T-helper 2 cell treated with Interferon-gamma antibody and Interleukin-4, amounts not matched to agents 5 μg/mL and 100 μg/mL, for 36 hours (primary cell): Measurements from ENCODE around the gene MXRA8.
"Not testable (repeated sequence)": the region's sequence is repeated elsewhere in the genome, so short reads cannot be mapped to it uniquely, and the experiment has no call there.

Experiments
- DNase-seq: peaks from one replicate; pipeline ENCODE4 v3.0.0; 2021; ENCODE audit warnings: low spot score
- H3K27ac Mint-ChIP-seq: one replicate; pipeline ENCODE4 v1.8.0; 2021; ENCODE audit warnings: mild to moderate bottlenecking, mixed read lengths
- H3K27me3 Mint-ChIP-seq: one replicate; pipeline ENCODE4 v1.8.0; 2021; ENCODE audit warnings: low read depth, mixed read lengths
- H3K36me3 Mint-ChIP-seq: one replicate; pipeline ENCODE4 v1.8.0; 2021; ENCODE audit warnings: low read depth, mixed read lengths
- H3K4me1 Mint-ChIP-seq: one replicate; pipeline ENCODE4 v1.8.0; 2021; ENCODE audit warnings: low read depth, mixed read lengths
- H3K4me3 Mint-ChIP-seq: one replicate; pipeline ENCODE4 v1.8.0; 2022; ENCODE audit warnings: mild to moderate bottlenecking, moderate library complexity, mixed read lengths
- H3K9me3 Mint-ChIP-seq: one replicate; pipeline ENCODE4 v1.8.0; 2021; ENCODE audit warnings: mixed read lengths

Gene MXRA8

GRCh38 chr1:1399187-1399871 lies 41.0 kb upstream of the MXRA8 start, which contains the start of gene CCNL2:
TSS of gene CCNL2 (minus strand) at chr1:1399335. CDS start at chr1:1399306, 29 bp downstream.
- Mint-ChIP-seq H3K4me1 (peaks cover 28% of the 10 kb centered on the region), H3K9me3 (no peaks in the 10 kb centered on the region), H3K36me3 (peaks cover 66% of the 10 kb centered on the region), H3K27me3 (no peaks in the 10 kb centered on the region), H3K27ac (peak within 1 kb of the TSS; percentile 87), H3K4me3 (peak within 1 kb of the TSS; percentile 94)
- peak; percentile 99 for DNase-seq

GRCh38 chr1:1398677-1399186 lies 40.4 kb upstream of the MXRA8 start:
- H3K4me3 Mint-ChIP-seq, result peak overlapping the region; percentile 94
- no peak for DNase-seq
- H3K27ac Mint-ChIP-seq, result peak overlapping the region; percentile 78
- no peaks in the 10 kb centered on the region for H3K27me3 Mint-ChIP-seq
- no peaks in the 10 kb centered on the region for H3K9me3 Mint-ChIP-seq
- peaks cover 68% of the 10 kb centered on the region for H3K36me3 Mint-ChIP-seq
- peaks cover 28% of the 10 kb centered on the region for H3K4me1 Mint-ChIP-seq

GRCh38 chr1:1397839-1398523 lies 39.6 kb upstream of the MXRA8 start:
- H3K4me1 Mint-ChIP-seq, result peaks cover 26% of the 10 kb centered on the region
- peak overlapping the region; percentile 78 for H3K27ac Mint-ChIP-seq
- H3K36me3 Mint-ChIP-seq, result peaks cover 69% of the 10 kb centered on the region
- H3K27me3 Mint-ChIP-seq, result no peaks in the 10 kb centered on the region
- DNase-seq, result no peak
- H3K4me3 Mint-ChIP-seq, result peak overlapping the region; percentile 94
- H3K9me3 Mint-ChIP-seq, result no peaks in the 10 kb centered on the region

DNA sequence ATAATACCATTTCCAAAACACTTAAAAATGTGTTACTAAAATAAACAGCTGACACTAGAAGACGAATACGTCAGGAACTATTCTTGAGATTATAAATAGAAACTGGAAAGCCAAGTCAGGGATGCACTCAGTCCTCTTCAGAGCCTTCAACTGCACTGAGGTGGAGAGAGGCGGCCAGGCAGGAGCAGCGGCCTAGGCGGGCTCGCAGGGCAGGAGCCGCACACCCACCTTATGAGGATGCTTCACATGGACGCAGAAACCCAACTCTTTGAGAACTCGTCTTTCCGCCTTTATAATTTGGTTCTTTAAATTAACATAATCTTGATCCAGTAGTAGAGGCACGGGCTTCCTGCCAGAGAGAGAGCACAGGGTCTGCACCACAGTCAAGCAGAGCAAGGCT lies 36.8 kb upstream of the MXRA8 start:
- DNase-seq, result no peak
- Mint-ChIP-seq H3K9me3 (no peaks in the 10 kb centered on the region), H3K27ac (no peak overlapping the region), H3K4me1 (peaks cover 14% of the 10 kb centered on the region), H3K4me3 (no peak overlapping the region), H3K36me3 (peaks cover 68% of the 10 kb centered on the region), H3K27me3 (no peaks in the 10 kb centered on the region)

- Mint-ChIP-seq H3K27me3 (no peaks in the 10 kb centered on the region), H3K27ac (no peak overlapping the region), H3K4me3 (no peak overlapping the region), H3K4me1 (peaks cover 12% of the 10 kb centered on the region), H3K9me3 (no peaks in the 10 kb centered on the region), H3K36me3 (peaks cover 70% of the 10 kb centered on the region)
- no peak for DNase-seq
Measured at GRCh38 chr1:1394116-1394515, 35.8 kb upstream of the MXRA8 start.

DNA sequence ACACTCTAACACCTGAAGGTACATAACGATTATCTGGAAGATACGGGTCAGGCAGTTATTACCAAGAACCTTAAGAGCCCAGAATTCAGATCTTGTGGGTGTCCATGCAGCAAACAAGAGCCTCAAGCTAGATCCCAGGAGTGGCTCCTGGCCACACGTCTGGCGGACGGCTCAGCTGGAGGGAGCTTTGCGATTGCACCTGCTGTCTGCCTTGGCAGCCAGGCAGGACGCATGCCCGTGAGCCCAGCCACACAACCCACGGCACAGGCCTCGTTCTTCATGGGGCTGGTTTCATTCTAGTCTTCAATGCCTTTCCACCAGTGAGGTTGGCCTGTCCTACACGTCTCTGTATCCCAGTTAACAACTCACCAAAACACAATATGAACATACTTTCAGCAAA lies 35.1 kb upstream of the MXRA8 start:
- Mint-ChIP-seq H3K27ac (no peak overlapping the region), H3K27me3 (no peaks in the 10 kb centered on the region), H3K36me3 (peaks cover 75% of the 10 kb centered on the region), H3K9me3 (no peaks in the 10 kb centered on the region), H3K4me3 (no peak overlapping the region), H3K4me1 (peaks cover 12% of the 10 kb centered on the region)
- DNase-seq, result no peak

DNA sequence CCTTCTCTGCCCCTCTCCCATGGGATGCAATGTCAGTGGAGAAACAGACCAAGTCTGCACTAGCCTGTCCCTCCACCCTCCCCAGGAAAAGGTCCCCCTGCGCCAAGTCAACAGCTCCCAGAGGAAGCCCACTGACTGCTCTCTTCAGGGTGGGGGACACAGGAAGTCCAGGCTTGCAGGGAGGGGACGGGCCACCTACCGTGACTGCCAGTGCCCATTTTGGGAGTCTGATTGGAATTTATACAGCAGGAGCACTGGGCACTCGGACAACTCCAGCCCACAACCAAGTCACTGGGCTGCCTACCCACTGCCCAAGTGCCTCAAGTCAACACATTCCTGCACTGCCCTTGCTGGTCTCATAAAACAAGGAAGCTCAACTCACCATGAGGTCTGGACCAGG lies 34.7 kb upstream of the MXRA8 start:
- Mint-ChIP-seq H3K9me3 (no peaks in the 10 kb centered on the region), H3K4me1 (peaks cover 9% of the 10 kb centered on the region), H3K27ac (no peak overlapping the region), H3K36me3 (peaks cover 76% of the 10 kb centered on the region), H3K4me3 (no peak overlapping the region), H3K27me3 (no peaks in the 10 kb centered on the region)
- no peak for DNase-seq

DNA sequence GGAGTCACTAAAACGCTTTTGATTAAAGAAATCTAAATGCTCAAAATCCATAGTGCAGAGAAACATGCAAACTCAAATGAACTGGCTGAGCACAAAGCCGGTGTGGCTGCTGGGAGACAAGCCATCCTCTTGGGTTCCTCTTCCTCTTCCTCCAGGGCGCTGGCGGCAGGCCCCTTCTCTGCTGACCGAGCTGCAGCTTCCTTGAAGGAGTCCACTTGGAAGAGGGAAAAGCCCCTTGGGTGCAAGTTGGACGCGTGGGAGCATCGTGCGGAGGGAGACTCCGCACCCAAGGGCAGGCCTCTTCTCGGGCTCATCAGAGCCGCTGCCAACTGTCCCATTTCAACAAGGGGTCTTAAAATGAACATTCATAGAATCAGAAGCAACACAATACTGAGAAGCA lies 32.9 kb upstream of the MXRA8 start:
- H3K9me3 Mint-ChIP-seq, result no peaks in the 10 kb centered on the region
- H3K4me1 Mint-ChIP-seq, result peaks cover 7% of the 10 kb centered on the region
- DNase-seq, result no peak
- H3K4me3 Mint-ChIP-seq, result no peak overlapping the region
- H3K27me3 Mint-ChIP-seq, result no peaks in the 10 kb centered on the region
- H3K27ac Mint-ChIP-seq, result no peak overlapping the region
- H3K36me3 Mint-ChIP-seq, result peaks cover 79% of the 10 kb centered on the region

- H3K27ac Mint-ChIP-seq, result no peak overlapping the region
- H3K4me3 Mint-ChIP-seq, result no peak overlapping the region
- peaks cover 84% of the 10 kb centered on the region for H3K36me3 Mint-ChIP-seq
- no peak for DNase-seq
- no peaks in the 10 kb centered on the region for H3K27me3 Mint-ChIP-seq
- no peaks in the 10 kb centered on the region for H3K9me3 Mint-ChIP-seq
- peaks cover 5% of the 10 kb centered on the region for H3K4me1 Mint-ChIP-seq
Measured at GRCh38 chr1:1390675-1391074, 32.3 kb upstream of the MXRA8 start.

DNA sequence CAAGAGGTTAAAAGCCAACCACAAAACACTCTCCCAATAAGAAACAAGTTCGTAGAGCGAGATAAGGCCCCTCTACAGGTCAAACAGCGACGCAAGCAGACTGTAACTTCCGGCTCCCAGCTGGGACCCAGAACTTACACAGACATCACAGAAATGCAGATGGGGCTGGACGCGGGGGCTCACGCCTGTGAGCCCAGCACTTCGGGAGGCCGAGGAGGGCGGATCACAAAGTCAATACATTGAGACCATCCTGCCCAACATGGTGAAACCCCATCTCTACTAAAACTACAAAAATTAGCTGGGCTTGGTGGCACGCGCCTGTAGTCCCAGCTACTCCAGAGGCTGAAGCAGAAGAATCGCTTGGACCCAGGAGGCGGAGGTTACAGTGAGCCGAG lies 29.7 kb upstream of the MXRA8 start:
- no peaks in the 10 kb centered on the region for H3K27me3 Mint-ChIP-seq
- H3K9me3 Mint-ChIP-seq, result no peaks in the 10 kb centered on the region
- H3K36me3 Mint-ChIP-seq, result peaks cover 65% of the 10 kb centered on the region
- no peak overlapping the region for H3K27ac Mint-ChIP-seq
- no peak overlapping the region for H3K4me3 Mint-ChIP-seq
- no peaks in the 10 kb centered on the region for H3K4me1 Mint-ChIP-seq
- DNase-seq, result no peak

GRCh38 chr1:1387098-1388077 lies 29.0 kb upstream of the MXRA8 start:
- no peak overlapping the region for H3K4me3 Mint-ChIP-seq
- H3K9me3 Mint-ChIP-seq, result no peaks in the 10 kb centered on the region
- no peak overlapping the region for H3K27ac Mint-ChIP-seq
- no peak for DNase-seq
- no peaks in the 10 kb centered on the region for H3K4me1 Mint-ChIP-seq
- peaks cover 58% of the 10 kb centered on the region for H3K36me3 Mint-ChIP-seq
- no peaks in the 10 kb centered on the region for H3K27me3 Mint-ChIP-seq

GRCh38 chr1:1385931-1386330 lies 27.6 kb upstream of the MXRA8 start:
- H3K27me3 Mint-ChIP-seq, result no peaks in the 10 kb centered on the region
- no peak overlapping the region for H3K4me3 Mint-ChIP-seq
- H3K4me1 Mint-ChIP-seq, result no peaks in the 10 kb centered on the region
- H3K36me3 Mint-ChIP-seq, result peaks cover 46% of the 10 kb centered on the region
- H3K9me3 Mint-ChIP-seq, result no peaks in the 10 kb centered on the region
- no peak overlapping the region for H3K27ac Mint-ChIP-seq
- no peak for DNase-seq

DNA sequence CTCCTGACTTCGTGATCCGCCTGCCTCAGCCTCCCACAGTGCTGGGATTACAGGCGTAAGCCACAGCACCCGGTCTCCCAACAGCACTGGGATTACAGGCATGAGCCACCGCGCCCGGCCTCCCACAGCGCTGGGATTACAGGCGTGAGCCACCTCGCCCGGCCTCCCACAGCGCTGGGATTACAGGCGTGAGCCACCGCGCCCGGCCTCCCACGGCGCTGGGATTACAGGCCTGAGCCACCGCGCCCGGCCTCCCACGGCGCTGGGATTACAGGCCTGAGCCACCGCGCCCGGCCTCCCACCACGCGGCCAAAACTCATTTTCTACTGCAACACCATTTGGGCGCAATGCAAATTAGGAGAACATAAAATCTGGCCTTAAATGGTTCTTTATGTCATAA lies 27.0 kb upstream of the MXRA8 start:
- not testable (repeated sequence) for H3K9me3 Mint-ChIP-seq, H3K4me3 Mint-ChIP-seq, H3K27me3 Mint-ChIP-seq, H3K27ac Mint-ChIP-seq, H3K4me1 Mint-ChIP-seq, DNase-seq
- peaks cover 40% of the 10 kb centered on the region for H3K36me3 Mint-ChIP-seq

- peaks cover 7% of the 10 kb centered on the region for H3K36me3 Mint-ChIP-seq
- no peak overlapping the region for H3K27ac Mint-ChIP-seq
- no peak overlapping the region for H3K4me3 Mint-ChIP-seq
- no peak for DNase-seq
- H3K27me3 Mint-ChIP-seq, result no peaks in the 10 kb centered on the region
- H3K4me1 Mint-ChIP-seq, result peaks cover 2% of the 10 kb centered on the region
- no peaks in the 10 kb centered on the region for H3K9me3 Mint-ChIP-seq
Measured at GRCh38 chr1:1381294-1381693, 22.9 kb upstream of the MXRA8 start.
